Coronary artery (tissue), 2 donors: ENCODE data around the gene CDK14.

ENCODE experiments used
- DNase-seq: peaks from one replicate; pipeline ENCODE4 v3.0.0-alpha.2; 2017; ENCODE audit warnings: low spot score
- H3K27ac ChIP-seq, 2 donors: fragments of 200-600 bp; sonication (generic); one replicate each; pipeline ENCODE4 v1.5.1; 2016 to 2019
- H3K4me3 ChIP-seq: fragments of 200-600 bp; sonication (generic); 2 replicates; pipeline ENCODE4 v1.5.1; 2016; ENCODE audit warnings: mild to moderate bottlenecking, moderate library complexity
- CTCF ChIP-seq: fragments of 200-600 bp; sonication (generic); IDR thresholded peaks from one replicate; pipeline ENCODE4 v1.5.1; 2019; ENCODE audit warnings: antibody characterized with exemption

The CDK14 gene

GRCh38 chr7:91064052-91064451, 467.9 kb downstream of the CDK14 start:
- no peak overlapping the region for H3K27ac ChIP-seq
- no peak for DNase-seq
- TF ChIP-seq CTCF: no peak

GRCh38 chr7:91064938-91065337, 468.8 kb downstream of the CDK14 start:
- H3K4me3 ChIP-seq: no peak overlapping the region
- TF ChIP-seq CTCF: no peak
- no peak overlapping the region for H3K27ac ChIP-seq
- DNase-seq: no peak

More at GRCh38 chr7:91064052-91064451, 467.9 kb downstream of the CDK14 start:
- no peak overlapping the region for H3K4me3 ChIP-seq

- no peak overlapping the region for H3K27ac ChIP-seq
- no peak for DNase-seq
- TF ChIP-seq CTCF: no peak
- H3K4me3 ChIP-seq: no peak overlapping the region
Measured at GRCh38 chr7:91066627-91067026, 470.5 kb downstream of the CDK14 start.

- TF ChIP-seq CTCF: no peak
- DNase-seq: no peak
- Histone ChIP-seq H3K27ac (no peak overlapping the region), H3K4me3 (no peak overlapping the region)
Measured at GRCh38 chr7:91067242-91067641, 471.1 kb downstream of the CDK14 start.

- no peak for DNase-seq
- Histone ChIP-seq H3K27ac (no peak overlapping the region), H3K4me3 (no peak overlapping the region)
- TF ChIP-seq CTCF: no peak
Measured at GRCh38 chr7:91068136-91068795, 472.1 kb downstream of the CDK14 start.

- TF ChIP-seq CTCF: no peak
- Histone ChIP-seq H3K27ac (no peak overlapping the region), H3K4me3 (no peak overlapping the region)
- DNase-seq: no peak
Measured at GRCh38 chr7:91069146-91069545, 473.0 kb downstream of the CDK14 start.

- H3K4me3 ChIP-seq: no peak overlapping the region
- no peak for TF ChIP-seq CTCF
- no peak for DNase-seq
- H3K27ac ChIP-seq: no peak overlapping the region
Measured at GRCh38 chr7:91079487-91079886, 483.4 kb downstream of the CDK14 start.
